Nephron progenitor cell (in vitro differentiated cells): ENCODE data around the gene FOSL1.

ENCODE experiments used
- DNase-seq: peaks from one replicate; pipeline ENCODE4 v3.0.0; 2021
- H3K27ac Mint-ChIP-seq: 2 replicates; pipeline ENCODE4 v1.8.0; 2021; ENCODE audit warnings: mild to moderate bottlenecking, moderate library complexity, mixed read lengths
- H3K27me3 Mint-ChIP-seq: 2 replicates; pipeline ENCODE4 v1.8.0; 2021; ENCODE audit warnings: mild to moderate bottlenecking, low read depth, mixed read lengths; ENCODE audit not compliant: poor library complexity
- H3K36me3 Mint-ChIP-seq: 2 replicates; pipeline ENCODE4 v1.8.0; 2021; ENCODE audit warnings: low read depth, mixed read lengths
- H3K4me1 Mint-ChIP-seq: 2 replicates; pipeline ENCODE4 v1.8.0; 2021; ENCODE audit warnings: mixed read lengths
- H3K4me3 Mint-ChIP-seq: 2 replicates; pipeline ENCODE4 v1.8.0; 2021; ENCODE audit warnings: mild to moderate bottlenecking, moderate library complexity, mixed read lengths
- H3K9me3 Mint-ChIP-seq: 2 replicates; pipeline ENCODE4 v1.8.0; 2021; ENCODE audit warnings: mild to moderate bottlenecking, moderate library complexity, mixed read lengths
- CTCF ChIP-seq: fragments of 200-600 bp; sonication (generic); IDR thresholded peaks from 2 replicates; pipeline ENCODE4 v1.5.0; 2021; ENCODE audit warnings: antibody characterized with exemption

Gene FOSL1

DNA sequence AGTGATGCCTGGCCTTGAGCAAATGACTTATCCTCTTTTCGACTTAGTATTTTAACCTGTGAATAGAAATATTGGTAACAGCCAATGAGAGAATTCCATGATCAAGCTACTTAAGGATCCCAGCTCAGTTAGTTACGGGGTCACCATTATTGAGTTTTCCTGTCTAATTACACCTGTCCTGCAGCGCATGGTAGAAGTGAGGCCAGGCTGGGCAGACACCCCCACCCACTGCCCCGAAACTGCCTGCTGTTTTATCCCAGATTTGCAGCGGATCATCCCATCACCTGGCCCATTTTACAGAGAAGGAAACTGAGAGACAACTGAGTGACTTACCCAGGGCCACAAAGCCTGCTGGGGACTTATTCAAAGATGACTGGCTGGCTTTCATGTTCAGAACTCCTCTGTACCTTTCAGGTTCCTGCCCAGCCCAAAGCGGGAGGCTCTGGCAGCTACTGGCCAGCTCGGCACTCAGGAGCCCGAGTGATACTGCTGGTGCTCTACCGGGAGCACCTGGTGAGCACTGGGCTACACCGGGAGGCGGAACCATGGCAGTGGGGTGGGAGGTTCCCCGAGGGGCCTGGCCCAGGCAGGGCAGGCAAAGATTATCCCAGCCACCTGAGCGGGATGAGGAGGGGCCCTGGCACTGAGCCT is 38.5 kb downstream of the FOSL1 start:
- Mint-ChIP-seq H3K9me3 (no peaks in the 10 kb centered on the region), H3K4me1 (peaks cover 35% of the 10 kb centered on the region), H3K27ac (no peak overlapping the region), H3K4me3 (peak overlapping the region; percentile 87), H3K27me3 (peaks cover 9% of the 10 kb centered on the region), H3K36me3 (peaks cover 8% of the 10 kb centered on the region)
- no peak for TF ChIP-seq CTCF
- DNase-seq = no peak

DNA sequence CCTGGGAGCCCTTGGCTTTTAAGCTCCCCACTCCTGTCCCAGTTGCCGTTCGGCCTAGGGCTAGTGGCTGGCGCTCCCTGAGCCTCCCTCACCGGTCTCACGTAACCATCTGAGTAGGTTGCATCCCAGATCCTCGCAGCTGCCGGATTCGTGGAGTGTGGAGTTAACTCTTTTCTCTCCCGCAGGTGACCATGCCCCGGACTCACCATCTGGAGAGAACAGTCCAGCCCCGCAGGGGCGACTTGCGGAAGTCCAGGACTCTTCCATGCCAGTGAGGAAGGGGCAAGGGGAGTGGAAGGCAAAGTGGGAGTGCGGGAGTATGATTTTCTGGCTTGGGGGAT is 39.1 kb downstream of the FOSL1 start:
- Mint-ChIP-seq H3K36me3 (peaks cover 13% of the 10 kb centered on the region), H3K9me3 (no peaks in the 10 kb centered on the region), H3K4me3 (peak overlapping the region; percentile 87), H3K27me3 (peaks cover 11% of the 10 kb centered on the region), H3K4me1 (peaks cover 40% of the 10 kb centered on the region), H3K27ac (peak overlapping the region; percentile 83)
- DNase-seq = no peak
- TF ChIP-seq CTCF = no peak

- Mint-ChIP-seq H3K36me3 (peaks cover 19% of the 10 kb centered on the region), H3K9me3 (no peaks in the 10 kb centered on the region), H3K27me3 (peaks cover 11% of the 10 kb centered on the region), H3K4me3 (peak within 1 kb of the TSS; percentile 87), H3K27ac (peak within 1 kb of the TSS; percentile 98), H3K4me1 (peaks cover 46% of the 10 kb centered on the region)
- peak; percentile 97 for DNase-seq
- TF ChIP-seq CTCF = peak; percentile 87
Observed at GRCh38 chr11:65860278-65861164, 39.7 kb downstream of the FOSL1 start, which contains the start of gene MUS81. MUS81 (plus strand) TSS chr11:65860433; CDS start chr11:65860754, 321 bp downstream.

GRCh38 chr11:65859812-65860277 is 40.3 kb downstream of the FOSL1 start:
- Mint-ChIP-seq H3K9me3 (no peaks in the 10 kb centered on the region), H3K27ac (peak overlapping the region; percentile 98), H3K4me3 (peak overlapping the region; percentile 87), H3K27me3 (peaks cover 11% of the 10 kb centered on the region), H3K4me1 (peaks cover 50% of the 10 kb centered on the region), H3K36me3 (peaks cover 26% of the 10 kb centered on the region)
- no peak for TF ChIP-seq CTCF
- no peak for DNase-seq

DNA sequence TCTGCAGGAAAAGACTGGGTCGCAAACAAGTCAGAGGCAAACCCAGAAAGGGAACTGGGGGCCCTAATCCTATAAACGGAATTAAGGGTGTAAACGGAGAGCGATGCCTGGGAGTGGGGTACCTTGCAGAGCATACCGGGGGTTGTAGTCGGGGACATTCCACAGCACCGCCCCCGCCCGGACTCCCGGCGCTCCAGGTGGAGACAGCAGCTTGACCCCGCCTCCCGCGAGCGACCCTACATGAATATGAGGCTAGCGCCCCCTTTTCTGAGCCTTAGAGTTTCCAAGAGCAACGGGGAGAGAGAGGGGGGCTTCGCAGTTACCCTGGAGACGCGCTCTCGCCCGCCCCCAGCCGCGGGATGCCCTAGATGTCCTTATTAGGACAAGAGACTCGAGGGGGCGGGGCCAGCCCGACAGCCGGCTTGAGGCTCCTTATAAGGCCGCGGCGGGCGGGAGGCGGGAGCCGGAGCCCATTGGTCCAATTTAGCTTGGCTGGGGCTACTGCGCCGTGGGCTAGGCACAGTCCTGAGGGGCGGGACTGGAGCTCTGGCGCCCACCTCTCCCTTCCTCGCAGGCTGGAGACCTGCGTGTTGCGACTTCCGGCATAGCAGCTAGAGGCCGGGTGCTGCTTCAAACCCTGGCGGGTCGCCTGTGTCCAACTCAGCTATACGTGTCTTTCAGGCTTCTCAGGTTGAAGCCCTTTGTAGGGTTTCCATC is 40.9 kb downstream of the FOSL1 start:
- no peaks in the 10 kb centered on the region for H3K9me3 Mint-ChIP-seq
- peak overlapping the region; percentile 100 for H3K27ac Mint-ChIP-seq
- peak; percentile 99 for DNase-seq
- no peak for TF ChIP-seq CTCF
- H3K4me1 Mint-ChIP-seq = peaks cover 56% of the 10 kb centered on the region
- peak overlapping the region; percentile 87 for H3K4me3 Mint-ChIP-seq
- peaks cover 32% of the 10 kb centered on the region for H3K36me3 Mint-ChIP-seq
- H3K27me3 Mint-ChIP-seq = peaks cover 11% of the 10 kb centered on the region
